ENCODE results near the gene STRA6. TPM values are rescaled to one million over a fixed set of nuclear protein-coding genes. Genes with fewer than 3 reads are reported as not detected.

Gene STRA6
- total RNA-seq, 1 experiment from 2014 or later: 0.54 TPM

- ChIA-PET POLR2A (no interaction called here), RAD21 (ENCODE audit: low non-redundant PET in 1 of 2, low total read pairs in 2 of 2, uncharacterized antibody in 2 of 2, unreplicated experiment in 2 of 2) (no interaction called here), CTCF (no interaction called here)
- H3K79me2 ChIP-seq (ENCODE audit: insufficient read depth, low read length): no peaks in the 10 kb centered on the region
- H3K4me2 ChIP-seq (ENCODE audit: low read length): no peak overlapping the region
- H3K36me3 ChIP-seq (ENCODE audit: control insufficient read depth in 1 of 2, insufficient read depth in 2 of 2, low read length in 2 of 2): no peaks in the 10 kb centered on the region
- DNase-seq (ENCODE audit: low read depth, low spot score) (no peak), ATAC-seq (no peak)
- H2AFZ ChIP-seq (ENCODE audit: low read depth, low read length, poor library complexity, severe bottlenecking): no peak overlapping the region
- no peaks in the 10 kb centered on the region for H3K9me3 ChIP-seq (ENCODE audit: control insufficient read depth in 1 of 2, insufficient read depth in 1 of 2, low read depth in 1 of 2, low read length in 2 of 2)
- peaks cover 3 to 9% of the 10 kb centered on the region in 2 experiments; a peak in 3 of 4 replicates for H3K4me1 ChIP-seq (ENCODE audit: control insufficient read depth in 1 of 2, insufficient read depth in 2 of 2, low read length in 2 of 2)
- no peak overlapping the region for H3K9ac ChIP-seq (ENCODE audit: low read length)
- intact Hi-C loops (cut with micrococcal nuclease): loop anchor here (5.0 kb wide), 1 partner anchor 166 kb away; no protein-coding TSS in a partner anchor
- H3K4me3 ChIP-seq (replicated peaks in 1 of 2; ENCODE audit: low read depth in 1 of 2, low read length in 2 of 2): no peak overlapping the region
- no peaks in the 10 kb centered on the region for H3K27me3 ChIP-seq (ENCODE audit: insufficient read depth, low read length)
- no peak overlapping the region for H3K27ac ChIP-seq (ENCODE audit: low read depth, low read length)
- TF ChIP-seq CEBPB (IDR thresholded peaks at IDR 0.05; ENCODE audit: low read depth) (no peak), ZFX (IDR thresholded peaks at IDR 0.05) (no peak), SP1 (IDR thresholded peaks at IDR 0.05; ENCODE audit: low read depth) (no peak), ELF1 (IDR thresholded peaks at IDR 0.05; ENCODE audit: borderline replicate concordance, low read depth) (no peak), CBX3 (IDR thresholded peaks at IDR 0.05; ENCODE audit: low read depth) (no peak), EZH2 (IDR thresholded peaks at IDR 0.05) (no peak), YY1 (IDR thresholded peaks at IDR 0.05; ENCODE audit: extremely low read depth, insufficient replicate concordance, low read depth, low read length) (no peak), ATF3 (IDR thresholded peaks at IDR 0.05) (no peak), ZNF274 (IDR thresholded peaks at IDR 0.05; ENCODE audit: low read depth, low read length) (no peak), TCF7L2 (IDR thresholded peaks at IDR 0.05; ENCODE audit: borderline replicate concordance, extremely low read depth, insufficient read depth, insufficient read length) (no peak)
- TF ChIP-seq, protein P1, sequence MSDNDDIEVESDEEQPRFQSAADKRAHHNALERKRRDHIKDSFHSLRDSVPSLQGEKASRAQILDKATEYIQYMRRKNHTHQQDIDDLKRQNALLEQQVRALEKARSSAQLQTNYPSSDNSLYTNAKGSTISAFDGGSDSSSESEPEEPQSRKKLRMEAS (IDR thresholded peaks at IDR 0.05): no peak
- TF ChIP-seq, protein P2, sequence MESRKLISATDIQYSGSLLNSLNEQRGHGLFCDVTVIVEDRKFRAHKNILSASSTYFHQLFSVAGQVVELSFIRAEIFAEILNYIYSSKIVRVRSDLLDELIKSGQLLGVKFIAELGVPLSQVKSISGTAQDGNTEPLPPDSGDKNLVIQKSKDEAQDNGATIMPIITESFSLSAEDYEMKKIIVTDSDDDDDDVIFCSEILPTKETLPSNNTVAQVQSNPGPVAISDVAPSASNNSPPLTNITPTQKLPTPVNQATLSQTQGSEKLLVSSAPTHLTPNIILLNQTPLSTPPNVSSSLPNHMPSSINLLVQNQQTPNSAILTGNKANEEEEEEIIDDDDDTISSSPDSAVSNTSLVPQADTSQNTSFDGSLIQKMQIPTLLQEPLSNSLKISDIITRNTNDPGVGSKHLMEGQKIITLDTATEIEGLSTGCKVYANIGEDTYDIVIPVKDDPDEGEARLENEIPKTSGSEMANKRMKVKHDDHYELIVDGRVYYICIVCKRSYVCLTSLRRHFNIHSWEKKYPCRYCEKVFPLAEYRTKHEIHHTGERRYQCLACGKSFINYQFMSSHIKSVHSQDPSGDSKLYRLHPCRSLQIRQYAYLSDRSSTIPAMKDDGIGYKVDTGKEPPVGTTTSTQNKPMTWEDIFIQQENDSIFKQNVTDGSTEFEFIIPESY (IDR thresholded peaks at IDR 0.05; ENCODE audit: extremely low read depth, insufficient replicate concordance, low read length): no peak
- H3K9me2 ChIP-seq (ENCODE audit: insufficient read depth): no peaks in the 10 kb centered on the region
- no TSS peak for BruUV-seq (replicated peaks)
- H4K20me1 ChIP-seq (ENCODE audit: insufficient read depth): no peaks in the 10 kb centered on the region
Measured at GRCh38 chr15:74141591-74141990, 61.0 kb downstream of the STRA6 start.

All from HCT116 (cell line).